ENCODE results near the gene TBC1D22A. TPM values are rescaled to one million over a fixed set of nuclear protein-coding genes. Genes with fewer than 3 reads are reported as not detected.

Gene TBC1D22A
- total RNA-seq, 1 experiment from 2014 or later: 14.3 TPM

DNA sequence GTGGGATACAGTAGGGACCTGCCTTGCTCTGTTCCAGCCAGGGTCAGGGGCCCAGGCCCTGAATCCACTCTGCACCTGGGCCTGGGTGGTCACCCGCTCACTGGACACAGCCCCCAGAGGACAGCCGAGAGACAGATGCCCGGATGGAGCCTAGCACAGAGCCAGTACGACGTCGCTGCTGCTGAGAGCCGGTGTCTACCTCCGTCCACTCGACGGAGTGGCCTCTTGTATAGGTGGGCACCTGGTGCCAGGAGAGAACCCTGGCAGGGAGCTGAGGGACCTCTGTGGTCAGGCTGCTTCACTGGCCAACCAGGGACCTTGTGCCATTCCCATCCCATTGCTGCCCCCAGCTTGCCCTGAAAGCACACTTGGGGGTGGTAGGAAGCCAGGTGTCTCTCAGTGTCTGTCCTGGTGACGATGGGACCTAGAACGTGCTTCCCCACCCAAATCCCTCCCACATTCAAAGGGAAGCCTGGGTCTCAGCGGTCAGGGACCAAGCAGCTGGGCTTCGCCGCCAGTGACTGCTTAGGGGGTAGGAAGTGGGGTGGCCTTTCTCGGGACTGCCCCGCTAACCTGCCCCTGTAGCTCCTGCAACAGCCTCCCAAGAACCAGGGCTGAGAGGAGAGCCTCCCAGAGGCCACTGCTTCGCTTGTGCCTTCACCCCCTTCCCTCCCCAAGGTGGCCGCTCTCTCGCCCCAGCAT lies 14.1 kb upstream of the TBC1D22A start:
- Histone ChIP-seq H3K4me2 (ENCODE audit: low read length) (no peak overlapping the region), H3K4me1 (ENCODE audit: insufficient read depth, low read length) (peaks cover 14% of the 10 kb centered on the region), H3K27ac (ENCODE audit: low read length) (no peak overlapping the region), H2AFZ (ENCODE audit: low read length) (no peak overlapping the region), H3K9me3 (ENCODE audit: low read length) (no peaks in the 10 kb centered on the region), H4K20me1 (ENCODE audit: low read length) (no peaks in the 10 kb centered on the region), H3K4me3 (ENCODE audit: low read length) (no peak overlapping the region), H3K79me2 (ENCODE audit: low read length) (no peaks in the 10 kb centered on the region), H3K9ac (ENCODE audit: low read length) (no peak overlapping the region), H3F3A (ENCODE audit: low read length, unreplicated experiment) (no peaks in the 10 kb centered on the region), H3K36me3 (ENCODE audit: low read depth, low read length) (no peaks in the 10 kb centered on the region), H3K9me2 (replicated peaks; ENCODE audit: low read length) (no peaks in the 10 kb centered on the region), H3K27me3 (ENCODE audit: low read length) (no peaks in the 10 kb centered on the region)
- BruUV-seq (replicated peaks): no TSS peak
- ChIA-PET CTCF (interaction anchor here (0.6 kb wide), 1 partner anchor 11 kb away, joined by 3 read pairs; no protein-coding TSS in a partner anchor), POLR2A (ENCODE audit: unreplicated experiment) (no interaction called here)
- TF ChIP-seq, protein P1, sequence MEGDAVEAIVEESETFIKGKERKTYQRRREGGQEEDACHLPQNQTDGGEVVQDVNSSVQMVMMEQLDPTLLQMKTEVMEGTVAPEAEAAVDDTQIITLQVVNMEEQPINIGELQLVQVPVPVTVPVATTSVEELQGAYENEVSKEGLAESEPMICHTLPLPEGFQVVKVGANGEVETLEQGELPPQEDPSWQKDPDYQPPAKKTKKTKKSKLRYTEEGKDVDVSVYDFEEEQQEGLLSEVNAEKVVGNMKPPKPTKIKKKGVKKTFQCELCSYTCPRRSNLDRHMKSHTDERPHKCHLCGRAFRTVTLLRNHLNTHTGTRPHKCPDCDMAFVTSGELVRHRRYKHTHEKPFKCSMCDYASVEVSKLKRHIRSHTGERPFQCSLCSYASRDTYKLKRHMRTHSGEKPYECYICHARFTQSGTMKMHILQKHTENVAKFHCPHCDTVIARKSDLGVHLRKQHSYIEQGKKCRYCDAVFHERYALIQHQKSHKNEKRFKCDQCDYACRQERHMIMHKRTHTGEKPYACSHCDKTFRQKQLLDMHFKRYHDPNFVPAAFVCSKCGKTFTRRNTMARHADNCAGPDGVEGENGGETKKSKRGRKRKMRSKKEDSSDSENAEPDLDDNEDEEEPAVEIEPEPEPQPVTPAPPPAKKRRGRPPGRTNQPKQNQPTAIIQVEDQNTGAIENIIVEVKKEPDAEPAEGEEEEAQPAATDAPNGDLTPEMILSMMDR (conservative IDR thresholded peaks at IDR 0.05; ENCODE audit: low read depth, low read length): no peak
- no peak for TF ChIP-seq EZH2phosphoT487 (IDR thresholded peaks at IDR 0.05; ENCODE audit: borderline replicate concordance, low read length)
- TF ChIP-seq EZH2 (IDR thresholded peaks at IDR 0.05; ENCODE audit: low read length, unreplicated experiment): no peak
- no peak for ATAC-seq
- intact Hi-C loops (cut with micrococcal nuclease): no loop called here
- DNase-seq: no peak

DNA sequence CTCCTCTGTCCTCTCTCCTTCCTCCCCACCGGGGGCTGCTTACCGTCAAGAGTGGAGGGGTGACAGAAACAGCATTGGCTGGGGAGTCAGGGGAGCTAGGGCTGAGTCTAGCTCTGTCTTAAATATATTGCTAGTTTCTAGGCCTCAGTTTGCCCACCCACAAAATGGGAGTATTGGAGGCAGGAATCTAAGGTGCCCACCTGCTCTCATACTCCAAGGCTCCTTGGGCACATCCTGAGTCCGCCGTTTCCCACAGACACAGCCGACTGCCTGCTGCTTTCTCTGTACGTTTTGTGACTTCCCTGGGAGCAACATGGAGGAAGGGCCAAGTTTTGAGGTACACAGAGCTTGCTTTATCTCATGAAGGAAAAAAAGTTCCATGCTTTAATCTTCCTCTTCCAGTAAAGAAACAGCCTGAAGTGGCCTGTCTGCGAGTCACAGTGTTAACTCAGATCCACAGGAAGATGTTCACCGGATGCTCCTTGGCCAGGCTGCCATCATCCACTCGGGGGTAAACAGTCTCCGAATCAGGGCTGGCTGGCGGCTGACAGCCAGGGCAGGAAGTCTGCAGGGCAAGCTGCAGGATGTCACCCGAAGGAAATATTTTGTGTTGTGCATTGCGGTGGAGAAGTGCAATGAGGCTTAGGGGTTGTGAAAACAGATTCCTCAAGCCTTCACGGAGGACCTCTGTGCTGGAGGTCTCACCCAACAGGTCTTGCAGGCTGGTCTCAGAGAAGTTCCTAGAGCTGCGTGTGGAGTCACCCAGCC lies 13.4 kb upstream of the TBC1D22A start:
- DNase-seq: peak; percentile 25

More for the DNA sequence above, 13.4 kb upstream of the TBC1D22A start:
- TF ChIP-seq EZH2phosphoT487 (IDR thresholded peaks at IDR 0.05; ENCODE audit: borderline replicate concordance, low read length) (no peak), EZH2 (IDR thresholded peaks at IDR 0.05; ENCODE audit: low read length, unreplicated experiment) (no peak)
- TF ChIP-seq, protein P1 (conservative IDR thresholded peaks at IDR 0.05; ENCODE audit: low read depth, low read length): no peak
- Histone ChIP-seq H3K4me1 (ENCODE audit: insufficient read depth, low read length) (peaks cover 21% of the 10 kb centered on the region), H2AFZ (ENCODE audit: low read length) (0 out of 2 replicates have a peak overlapping the region, but pooled peaks have one; percentile 11), H3K4me3 (ENCODE audit: low read length) (no peak overlapping the region), H3K9me2 (replicated peaks; ENCODE audit: low read length) (no peaks in the 10 kb centered on the region), H3K27ac (ENCODE audit: low read length) (0 out of 2 replicates have a peak overlapping the region, but pooled peaks have one; percentile 25), H4K20me1 (ENCODE audit: low read length) (no peaks in the 10 kb centered on the region), H3K79me2 (ENCODE audit: low read length) (no peaks in the 10 kb centered on the region), H3F3A (ENCODE audit: low read length, unreplicated experiment) (no peaks in the 10 kb centered on the region), H3K36me3 (ENCODE audit: low read depth, low read length) (no peaks in the 10 kb centered on the region), H3K9ac (ENCODE audit: low read length) (no peak overlapping the region), H3K9me3 (ENCODE audit: low read length) (no peaks in the 10 kb centered on the region), H3K4me2 (ENCODE audit: low read length) (peak overlapping the region; percentile 9), H3K27me3 (ENCODE audit: low read length) (no peaks in the 10 kb centered on the region)
- ChIA-PET CTCF (interaction anchor here (0.6 kb wide), 1 partner anchor 11 kb away, joined by 3 read pairs; no protein-coding TSS in a partner anchor), POLR2A (ENCODE audit: unreplicated experiment) (no interaction called here)
- no TSS peak for BruUV-seq (replicated peaks)
- intact Hi-C loops (cut with micrococcal nuclease): no loop called here
- 0 out of 2 replicates have a peak, but pooled peaks have one; percentile 13 for ATAC-seq

Data from PC-3 (cell line).